GM21786 (cell line): ENCODE results near the gene CD68.
"Not testable (repeated sequence)": the region's sequence is repeated elsewhere in the genome, so short reads cannot be mapped to it uniquely, and the experiment has no call there.

Experiments
- ATAC-seq: cut with Tn5 transposase; IDR thresholded peaks from one replicate; pipeline ENCODE4 v1.9.1; 2021; ENCODE audit not compliant: unreplicated experiment

CD68 gene

GRCh38 chr17:7613769-7614424, 34.5 kb downstream of the CD68 start:
- no peak for ATAC-seq

- peak; percentile 80 for ATAC-seq
Observed at GRCh38 chr17:7614425-7615264, 35.2 kb downstream of the CD68 start, which contains the start of gene FXR2. FXR2 (minus strand) TSS chr17:7614897; CDS start chr17:7614532, 365 bp downstream.

GRCh38 chr17:7615265-7615747, 35.9 kb downstream of the CD68 start:
- no peak for ATAC-seq

- ATAC-seq = no peak
Observed at GRCh38 chr17:7618608-7619007, 39.2 kb downstream of the CD68 start.

GRCh38 chr17:7620835-7621234, 41.4 kb downstream of the CD68 start:
- no peak for ATAC-seq

GRCh38 chr17:7623661-7624060, 44.2 kb downstream of the CD68 start:
- ATAC-seq = no peak

GRCh38 chr17:7625749-7626148, 46.3 kb downstream of the CD68 start:
- ATAC-seq = not testable (repeated sequence)

- no peak for ATAC-seq
Observed at GRCh38 chr17:7626307-7626706, 46.9 kb downstream of the CD68 start.

- ATAC-seq = no peak
Observed at GRCh38 chr17:7626956-7627249, 47.5 kb downstream of the CD68 start.

- peak; percentile 89 for ATAC-seq
Observed at GRCh38 chr17:7627250-7628121, 48.0 kb downstream of the CD68 start, which contains the start of gene SAT2. SAT2 (minus strand) TSS chr17:7627821; CDS start chr17:7627635, 186 bp downstream.

GRCh38 chr17:7629939-7630571, 50.6 kb downstream of the CD68 start, which contains the start of gene SHBG:
SHBG (plus strand) TSS chr17:7630135; CDS start chr17:7630173, 38 bp downstream.
- ATAC-seq = no peak
